Stimulated activated CD4-positive, alpha-beta T cell treated with anti-CD3 and anti-CD28 coated beads, TNF-alpha, amount 100 ng/mL, for 24 hours (primary cell): ENCODE results near the gene NFAT5.
"Not testable (repeated sequence)": the region's sequence is repeated elsewhere in the genome, so short reads cannot be mapped to it uniquely, and the experiment has no call there.

Source experiments
- DNase-seq, 3 experiments: peaks; one replicate each; pipeline ENCODE4 v3.0.0-alpha.2; 2020; ENCODE audit warnings: low read depth in 3 of 3

NFAT5 gene

GRCh38 chr16:69595127-69596036 lies 29.6 kb downstream of the NFAT5 start:
- DNase-seq = no peak

GRCh38 chr16:69596801-69597200 lies 31.0 kb downstream of the NFAT5 start:
- no peak for DNase-seq

DNA sequence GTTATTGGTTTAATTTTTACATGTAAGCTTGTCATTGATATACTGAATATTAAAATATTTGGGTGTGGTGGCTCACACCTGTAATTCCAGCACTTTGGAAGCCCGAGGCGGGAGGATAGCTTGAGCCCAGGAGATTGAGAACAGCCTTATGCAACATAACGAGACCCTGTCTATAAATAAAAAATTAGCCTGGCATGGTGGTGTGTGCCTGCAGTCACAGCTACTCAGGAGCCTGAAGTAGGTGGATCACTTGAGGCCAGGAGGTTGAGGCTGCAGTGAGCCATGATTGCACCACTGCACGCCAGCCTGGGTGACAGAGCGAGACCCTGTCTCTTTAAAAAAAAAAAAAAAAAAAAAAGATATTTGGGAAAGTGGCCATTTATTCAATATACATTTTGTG lies 32.3 kb downstream of the NFAT5 start:
- DNase-seq = no peak

DNA sequence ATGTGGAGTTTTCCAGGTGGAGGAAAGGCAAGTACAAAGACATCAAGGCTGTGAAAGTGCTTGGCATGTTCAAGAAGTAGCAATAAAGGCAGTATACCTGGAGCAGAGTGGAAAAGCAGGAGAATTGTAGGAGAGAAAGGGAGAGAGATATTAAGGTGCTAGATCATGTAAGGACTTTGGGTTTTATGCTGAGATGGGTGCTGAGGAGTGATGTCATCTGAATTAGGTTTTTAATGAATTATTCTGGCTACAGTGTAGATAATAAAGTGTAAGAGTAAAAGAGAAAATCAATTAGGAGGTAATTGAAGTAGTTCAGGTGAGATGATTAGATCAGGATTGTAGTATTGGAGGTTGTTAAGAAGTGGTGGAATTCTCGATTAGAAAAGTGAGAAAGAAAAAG lies 34.0 kb downstream of the NFAT5 start:
- DNase-seq = no peak

DNA sequence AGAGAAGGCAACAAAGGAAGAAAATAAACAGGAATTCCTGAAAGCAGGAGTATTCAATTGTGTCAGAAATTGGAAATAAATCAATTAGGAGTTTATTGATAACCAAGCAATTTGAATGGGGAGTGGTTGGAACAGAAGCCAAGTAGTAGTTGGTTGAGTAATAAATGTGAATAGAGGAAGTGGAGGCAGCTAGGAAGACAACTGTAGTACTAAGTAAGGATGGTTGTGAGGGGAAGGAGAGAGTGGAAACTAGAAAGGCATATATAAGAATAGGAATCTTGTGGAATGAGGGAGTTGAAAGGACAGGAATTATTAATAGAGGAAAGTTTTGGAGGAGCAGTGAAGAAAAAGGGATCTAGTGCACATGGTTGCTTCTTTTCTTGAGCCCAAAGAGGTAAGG lies 34.4 kb downstream of the NFAT5 start:
- DNase-seq = no peak

GRCh38 chr16:69601250-69601649 lies 35.5 kb downstream of the NFAT5 start:
- no peak for DNase-seq

GRCh38 chr16:69606985-69607384 lies 41.2 kb downstream of the NFAT5 start:
- DNase-seq = no peak

GRCh38 chr16:69607674-69608073 lies 41.9 kb downstream of the NFAT5 start:
- DNase-seq = no peak

- no peak for DNase-seq
Measured at GRCh38 chr16:69610356-69610755, 44.6 kb downstream of the NFAT5 start.

GRCh38 chr16:69611103-69611640 lies 45.4 kb downstream of the NFAT5 start:
- no peak for DNase-seq

DNA sequence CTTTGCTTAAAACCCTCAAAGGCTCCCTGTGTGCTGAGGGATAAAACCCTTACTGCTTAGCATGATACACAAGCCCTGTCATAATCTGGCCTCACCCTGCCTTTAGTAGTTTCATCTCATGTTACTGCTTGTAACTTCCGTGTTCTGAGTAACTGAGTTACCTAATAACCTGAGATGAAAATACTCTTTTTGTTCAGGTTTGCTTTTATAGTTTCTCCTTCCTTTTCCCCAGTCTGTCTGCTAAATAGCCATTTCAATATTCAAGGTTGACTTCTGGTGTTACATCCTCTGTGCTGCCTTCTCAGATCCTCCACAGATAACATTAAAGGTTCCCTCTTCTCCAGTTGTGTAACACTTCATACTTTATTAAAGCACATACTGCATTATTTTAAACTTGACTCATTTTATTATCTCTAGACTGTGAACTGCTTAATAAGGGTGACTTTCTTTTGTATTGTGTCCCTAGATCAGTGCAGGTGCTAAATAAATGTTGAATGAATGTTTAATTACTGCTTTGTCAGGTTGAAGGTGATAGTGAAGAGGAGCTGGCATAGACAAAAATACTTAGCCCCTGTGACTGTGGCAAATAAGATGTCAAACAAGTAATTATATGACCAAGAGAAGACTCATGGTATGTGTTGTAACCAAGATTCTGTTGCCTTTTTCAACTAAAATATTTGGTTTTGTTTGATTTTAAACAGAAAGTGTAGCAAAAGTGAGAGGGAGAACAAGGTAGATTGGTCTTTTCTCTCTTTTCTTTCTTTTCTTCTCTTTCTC lies 47.8 kb downstream of the NFAT5 start:
- no peak for DNase-seq

DNA sequence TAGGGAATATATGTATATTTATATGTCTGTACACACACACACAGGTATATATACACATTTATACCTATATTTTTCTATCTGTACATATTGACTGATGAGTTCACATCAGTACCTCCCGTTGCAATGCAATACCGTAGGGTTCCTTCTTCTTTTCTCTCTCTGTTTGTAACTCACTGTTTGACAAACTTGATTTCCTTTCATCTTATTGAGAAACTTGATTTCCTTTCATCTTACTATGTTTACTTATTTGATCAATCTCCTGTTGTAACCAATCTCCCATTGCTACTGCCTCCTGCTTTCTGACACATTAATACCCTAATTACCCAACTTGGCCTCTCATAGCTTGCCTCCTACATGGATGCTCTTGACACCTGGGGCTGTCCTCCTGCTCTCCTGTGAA lies 49.8 kb downstream of the NFAT5 start:
- no peak for DNase-seq

- DNase-seq = no peak
Measured at GRCh38 chr16:69616082-69616481, 50.3 kb downstream of the NFAT5 start.

DNA sequence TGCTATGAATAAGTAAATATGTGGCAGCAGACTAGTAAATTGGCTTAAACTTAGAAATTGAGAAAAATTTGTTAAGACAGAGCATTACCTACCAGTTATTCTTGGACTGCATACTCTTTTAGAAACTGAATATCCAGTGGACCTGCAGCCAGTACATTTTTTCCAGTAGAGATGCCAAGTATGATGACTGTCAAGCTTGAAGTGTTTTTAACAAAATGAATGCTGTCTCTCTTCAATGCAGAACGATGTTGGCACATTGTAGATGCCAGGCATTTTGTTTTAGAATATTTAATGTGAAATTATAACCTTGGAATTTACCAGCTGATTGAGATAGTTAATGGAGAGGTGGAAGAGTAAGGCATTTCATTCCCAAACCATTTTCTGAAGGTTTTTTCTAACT lies 52.5 kb downstream of the NFAT5 start:
- DNase-seq = no peak

DNA sequence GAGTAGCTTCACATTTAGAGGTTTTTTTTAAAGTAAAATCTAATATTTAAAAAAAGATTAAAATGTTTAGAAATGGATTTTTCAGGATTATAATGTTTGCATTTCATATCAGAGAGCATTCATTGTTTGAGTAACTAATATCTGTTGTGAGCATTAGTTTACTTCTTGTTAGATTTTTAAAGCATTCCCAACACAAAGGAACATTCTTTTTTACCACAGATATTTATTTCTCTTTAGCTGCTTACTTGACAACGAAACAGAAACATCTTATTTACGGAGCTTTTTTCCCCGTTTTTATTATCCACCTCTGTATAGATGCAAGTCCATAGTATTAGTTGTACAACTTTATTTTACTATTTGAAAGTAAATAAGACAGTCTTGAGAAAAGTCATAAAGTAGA lies 53.0 kb downstream of the NFAT5 start:
- DNase-seq = no peak

DNA sequence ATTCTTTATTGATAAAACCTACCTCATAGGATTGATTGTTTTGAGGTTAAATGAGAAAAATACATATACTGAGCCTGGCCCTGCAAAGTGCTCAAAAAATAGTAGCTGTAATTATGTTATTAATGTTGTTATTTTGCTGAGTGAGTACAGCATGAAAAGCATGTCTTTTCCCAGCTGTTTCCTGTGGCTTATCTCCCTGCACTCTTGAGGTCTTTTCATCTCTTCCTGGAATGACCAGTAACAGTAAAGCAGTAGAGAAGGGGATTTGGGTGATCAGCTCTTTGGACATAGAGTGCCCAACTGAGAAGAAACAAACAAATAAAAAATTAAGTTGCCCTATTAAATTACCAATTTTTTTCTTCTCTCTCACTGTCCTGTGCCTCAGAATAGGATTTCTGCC lies 53.7 kb downstream of the NFAT5 start:
- no peak for DNase-seq

- DNase-seq = no peak
Measured at GRCh38 chr16:69620573-69620972, 54.8 kb downstream of the NFAT5 start.

- no peak for DNase-seq
Measured at GRCh38 chr16:69621225-69621624, 55.5 kb downstream of the NFAT5 start.

DNA sequence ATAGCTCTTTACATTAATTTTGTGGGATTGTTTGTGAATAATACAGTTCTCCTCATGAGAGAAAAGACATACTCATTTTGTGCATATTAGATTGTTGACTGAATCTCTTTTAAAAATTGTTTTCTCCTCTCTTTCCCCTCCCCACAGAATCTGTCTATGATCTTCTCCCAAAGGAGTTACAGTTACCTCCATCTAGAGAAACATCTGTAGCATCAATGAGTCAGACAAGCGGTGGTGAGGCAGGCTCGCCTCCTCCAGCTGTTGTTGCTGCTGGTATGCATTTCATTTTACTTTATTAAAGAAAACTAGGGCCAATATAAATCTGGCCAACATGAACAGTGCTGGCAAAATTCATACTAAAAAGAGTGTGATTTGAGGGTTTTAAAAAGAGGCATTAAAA lies 60.5 kb downstream of the NFAT5 start:
- no peak for DNase-seq

DNA sequence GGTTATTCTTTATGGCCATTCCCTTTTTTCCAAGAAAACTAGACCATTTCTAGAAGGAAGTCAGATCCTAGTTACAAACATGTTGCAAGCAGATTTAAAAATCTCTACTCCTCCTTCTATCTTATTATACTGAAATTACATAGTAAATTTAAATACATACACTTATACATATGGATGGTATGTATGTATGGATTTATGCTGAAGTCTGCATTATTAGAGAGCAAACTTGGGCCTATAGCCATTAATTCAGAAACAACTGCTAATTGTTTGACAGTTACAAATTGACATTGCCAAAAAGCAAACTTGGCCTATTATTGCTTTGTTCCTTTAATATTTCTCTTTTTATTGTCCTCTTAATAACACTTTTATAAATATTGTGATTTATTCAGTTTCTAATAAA lies 67.1 kb downstream of the NFAT5 start:
- no peak for DNase-seq

GRCh38 chr16:69633375-69633774 lies 67.6 kb downstream of the NFAT5 start:
- no peak for DNase-seq

DNA sequence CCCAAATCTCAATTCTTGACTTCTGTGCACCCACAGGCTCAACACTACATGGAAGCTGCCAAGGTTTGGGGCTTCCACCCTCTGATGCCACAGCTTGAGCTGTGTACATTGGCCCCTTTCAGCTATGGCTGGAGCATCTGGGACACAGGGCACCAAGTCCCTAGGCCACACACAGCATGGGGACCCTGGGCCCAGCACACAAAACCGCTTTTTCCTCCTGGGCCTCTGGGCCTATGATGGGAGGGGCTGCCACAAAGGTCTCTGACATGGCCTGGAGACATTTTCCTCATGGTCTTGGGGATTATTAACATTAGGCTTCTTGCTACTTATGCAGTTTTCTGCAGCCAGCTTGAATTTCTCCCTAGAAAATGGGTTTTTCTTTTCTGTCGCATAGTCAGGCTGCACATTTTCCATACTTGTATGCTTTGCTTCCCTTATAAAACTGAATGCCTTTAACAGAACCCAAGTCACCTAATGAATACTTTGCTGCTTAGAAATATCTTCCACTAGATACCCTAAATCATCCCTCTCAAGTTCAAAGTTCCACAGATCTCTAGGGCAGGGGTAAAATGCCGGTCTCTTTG lies 70.9 kb downstream of the NFAT5 start:
- not testable (repeated sequence) for DNase-seq
